Loucy (cell line): ENCODE measurements around the gene HCFC1.

Experiments
- H2AFZ ChIP-seq: fragments of 200-600 bp; sonication (generic); 2 replicates; pipeline ENCODE4 v1.6.0; 2016; ENCODE audit warnings: antibody characterized with exemption, mild to moderate bottlenecking, low read length, moderate library complexity
- H3F3A ChIP-seq: fragments of 200-600 bp; 2 replicates; pipeline ENCODE4 v1.6.0; 2016; ENCODE audit warnings: antibody characterized with exemption, low read depth, mild to moderate bottlenecking
- H3K27me3 ChIP-seq: fragments of 200-600 bp; sonication (generic); 2 replicates; pipeline ENCODE4 v1.6.1; 2014; ENCODE audit warnings: low read length, mild to moderate bottlenecking; ENCODE audit not compliant: insufficient read depth, poor library complexity, severe bottlenecking
- H3K36me3 ChIP-seq: fragments of 200-600 bp; sonication (generic); 2 replicates; pipeline ENCODE4 v1.6.1; 2016; ENCODE audit warnings: low read length; ENCODE audit not compliant: insufficient read depth
- H3K4me1 ChIP-seq: fragments of 200-600 bp; sonication (generic); 2 replicates; pipeline ENCODE4 v1.5.1; 2014; ENCODE audit warnings: low read length, mild to moderate bottlenecking; ENCODE audit not compliant: insufficient read depth, poor library complexity, severe bottlenecking
- H3K4me2 ChIP-seq: fragments of 200-600 bp; sonication (generic); 2 replicates; pipeline ENCODE4 v1.6.0; 2014; ENCODE audit warnings: antibody characterized with exemption, low read length, low read depth, mild to moderate bottlenecking; ENCODE audit not compliant: poor library complexity, severe bottlenecking
- H3K4me3 ChIP-seq: fragments of 200-600 bp; sonication (generic); 2 replicates; pipeline ENCODE4 v1.5.1; 2014; ENCODE audit warnings: low read length, mild to moderate bottlenecking, mixed read lengths; ENCODE audit not compliant: poor library complexity, severe bottlenecking
- H3K79me2 ChIP-seq: fragments of 200-600 bp; sonication (generic); 2 replicates; pipeline ENCODE4 v1.6.1; 2014; ENCODE audit warnings: low read length; ENCODE audit not compliant: insufficient read depth
- H3K9ac ChIP-seq: fragments of 200-600 bp; sonication (generic); 2 replicates; pipeline ENCODE4 v1.6.0; 2014; ENCODE audit warnings: mild to moderate bottlenecking, low read depth, low read length, moderate library complexity; ENCODE audit not compliant: poor library complexity, severe bottlenecking
- H3K9me2 ChIP-seq: fragments of 200-600 bp; sonication (generic); replicated peaks from 2 replicates; pipeline ENCODE4 v1.6.1; 2016; ENCODE audit warnings: low read depth, low read length, mixed read lengths
- H3K9me3 ChIP-seq: fragments of 200-600 bp; sonication (generic); 2 replicates; pipeline ENCODE4 v1.6.1; 2014; ENCODE audit warnings: mild to moderate bottlenecking, antibody characterized with exemption, low read length, low read depth; ENCODE audit not compliant: insufficient read depth
- H4K20me1 ChIP-seq: fragments of 200-600 bp; sonication (generic); 2 replicates; pipeline ENCODE4 v1.6.0; 2014; ENCODE audit warnings: antibody characterized with exemption, low read length, mild to moderate bottlenecking; ENCODE audit not compliant: insufficient read depth, poor library complexity, severe bottlenecking
- CTCF ChIP-seq: fragments of 200-600 bp; sonication (generic); conservative IDR thresholded peaks from 2 replicates; pipeline ENCODE4 v1.5.1; 2014; ENCODE audit warnings: mild to moderate bottlenecking, antibody characterized with exemption, low read length
- EZH2phosphoT487 ChIP-seq: fragments of 200-600 bp; IDR thresholded peaks from 2 replicates; pipeline ENCODE4 v1.6.1; 2018; ENCODE audit warnings: antibody characterized with exemption, mild to moderate bottlenecking, moderate library complexity, borderline replicate concordance

HCFC1 gene

GRCh38 chrX:153945956-153946943 is 25.4 kb downstream of the HCFC1 start:
- no peaks in the 10 kb centered on the region for H3F3A ChIP-seq
- TF ChIP-seq EZH2phosphoT487 (no peak), CTCF (no peak)
- H2AFZ ChIP-seq, result no peak overlapping the region
- H4K20me1 ChIP-seq, result no peaks in the 10 kb centered on the region
- H3K4me3 ChIP-seq, result no peak overlapping the region
- no peaks in the 10 kb centered on the region for H3K27me3 ChIP-seq
- H3K36me3 ChIP-seq, result peaks cover 30% of the 10 kb centered on the region; the same call in 1 of the 2 replicates
- no peak overlapping the region for H3K9ac ChIP-seq
- H3K9me2 ChIP-seq, result no peaks in the 10 kb centered on the region
- no peaks in the 10 kb centered on the region for H3K4me1 ChIP-seq
- H3K79me2 ChIP-seq, result no peaks in the 10 kb centered on the region
- H3K4me2 ChIP-seq, result no peak overlapping the region
- no peaks in the 10 kb centered on the region for H3K9me3 ChIP-seq

- H4K20me1 ChIP-seq, result no peaks in the 10 kb centered on the region
- no peak overlapping the region for H3K4me3 ChIP-seq
- no peak overlapping the region for H3K9ac ChIP-seq
- no peak overlapping the region for H3K4me2 ChIP-seq
- no peaks in the 10 kb centered on the region for H3K27me3 ChIP-seq
- no peaks in the 10 kb centered on the region for H3K79me2 ChIP-seq
- peaks cover 15% of the 10 kb centered on the region; the same call in 1 of the 2 replicates for H3K36me3 ChIP-seq
- H3K9me2 ChIP-seq, result no peaks in the 10 kb centered on the region
- no peaks in the 10 kb centered on the region for H3K4me1 ChIP-seq
- H2AFZ ChIP-seq, result no peak overlapping the region
- no peaks in the 10 kb centered on the region for H3F3A ChIP-seq
- TF ChIP-seq CTCF (no peak), EZH2phosphoT487 (no peak)
- no peaks in the 10 kb centered on the region for H3K9me3 ChIP-seq
These were observed 26.8 kb downstream of the HCFC1 start for GRCh38 chrX:153944800-153945150.

GRCh38 chrX:153944140-153944799 is 27.3 kb downstream of the HCFC1 start, which contains the start of gene RENBP:
RENBP (minus strand) TSS chrX:153944643; CDS start chrX:153944610, 33 bp downstream.
- Histone ChIP-seq H3K79me2 (no peaks in the 10 kb centered on the region), H3K9me2 (no peaks in the 10 kb centered on the region), H3K27me3 (no peaks in the 10 kb centered on the region), H3K36me3 (peaks cover 10% of the 10 kb centered on the region; the same call in 1 of the 2 replicates), H3K4me2 (peak within 1 kb of the TSS; percentile 31), H3K4me1 (no peaks in the 10 kb centered on the region), H3K4me3 (no peak within 1 kb of the TSS), H3F3A (no peaks in the 10 kb centered on the region), H4K20me1 (no peaks in the 10 kb centered on the region), H3K9ac (no peak within 1 kb of the TSS), H3K9me3 (no peaks in the 10 kb centered on the region), H2AFZ (no peak within 1 kb of the TSS)
- TF ChIP-seq EZH2phosphoT487 (no peak), CTCF (no peak)
